Astrocyte (in vitro differentiated cells and primary cell): Measurements from ENCODE around the gene RNF123. TPM values are rescaled to one million over a fixed set of nuclear protein-coding genes. Genes with fewer than 3 reads are reported as not detected.

Experiments used
- DNase-seq: peaks from one replicate; pipeline ENCODE4 v3.0.0-alpha.2; 2010; ENCODE audit warnings: low read depth
- FAIRE-seq: peaks from 2 replicates; lab custom pipeline; 2011; peaks lifted over from hg19 to GRCh38; lab: Jason Lieb, UNC
- H2AFZ ChIP-seq: 2 replicates; pipeline ENCODE4 v1.6.0; 2012; ENCODE audit warnings: low read depth, low read length, inconsistent platforms
- H3K27ac ChIP-seq: 2 replicates; pipeline ENCODE4 v1.5.1; 2011; ENCODE audit warnings: low read depth, low read length, inconsistent platforms
- H3K27me3 ChIP-seq: 2 replicates; pipeline ENCODE4 v1.6.0; 2011; ENCODE audit warnings: low read length, inconsistent platforms; ENCODE audit not compliant: insufficient read depth
- H3K36me3 ChIP-seq: 2 replicates; pipeline ENCODE4 v1.5.1; 2011; ENCODE audit warnings: low read length, inconsistent platforms; ENCODE audit not compliant: insufficient read depth
- H3K4me1 ChIP-seq: 2 replicates; pipeline ENCODE4 v1.5.1; 2011; ENCODE audit warnings: low read length, inconsistent platforms; ENCODE audit not compliant: insufficient read depth
- H3K4me2 ChIP-seq: 2 replicates; pipeline ENCODE4 v1.6.0; 2012; ENCODE audit warnings: low read length, inconsistent platforms
- H3K4me3 ChIP-seq: 2 replicates; pipeline ENCODE4 v1.5.1; 2011; ENCODE audit warnings: low read depth, mild to moderate bottlenecking, low read length, inconsistent platforms; ENCODE audit not compliant: insufficient read depth
- H3K79me2 ChIP-seq: 2 replicates; pipeline ENCODE4 v1.6.0; 2012; ENCODE audit warnings: mild to moderate bottlenecking, low read length, inconsistent platforms; ENCODE audit not compliant: insufficient read depth
- H3K9ac ChIP-seq: 2 replicates; pipeline ENCODE4 v1.6.0; 2012; ENCODE audit warnings: mild to moderate bottlenecking, low read length, inconsistent platforms
- H3K9me3 ChIP-seq: 2 replicates; pipeline ENCODE4 v1.5.1; 2012; ENCODE audit warnings: low read depth, mild to moderate bottlenecking, low read length, inconsistent platforms; ENCODE audit not compliant: insufficient read depth
- H4K20me1 ChIP-seq: 2 replicates; pipeline ENCODE4 v1.6.0; 2012; ENCODE audit warnings: low read length, inconsistent platforms; ENCODE audit not compliant: insufficient read depth
- H3K27ac Mint-ChIP-seq: one replicate; pipeline ENCODE4 v1.8.0; 2021; ENCODE audit warnings: mild to moderate bottlenecking, mixed read lengths; ENCODE audit not compliant: unreplicated experiment
- H3K27me3 Mint-ChIP-seq: one replicate; pipeline ENCODE4 v1.8.0; 2021; ENCODE audit warnings: low read depth, mixed read lengths; ENCODE audit not compliant: unreplicated experiment
- H3K36me3 Mint-ChIP-seq: one replicate; pipeline ENCODE4 v1.8.0; 2021; ENCODE audit warnings: low read depth, mixed read lengths; ENCODE audit not compliant: unreplicated experiment
- H3K4me1 Mint-ChIP-seq: one replicate; pipeline ENCODE4 v1.8.0; 2021; ENCODE audit warnings: low read depth, mixed read lengths; ENCODE audit not compliant: unreplicated experiment
- H3K4me3 Mint-ChIP-seq: one replicate; pipeline ENCODE4 v1.8.0; 2021; ENCODE audit warnings: mild to moderate bottlenecking, moderate library complexity, mixed read lengths; ENCODE audit not compliant: unreplicated experiment
- H3K9me3 Mint-ChIP-seq: one replicate; pipeline ENCODE4 v1.8.0; 2021; ENCODE audit warnings: mild to moderate bottlenecking, mixed read lengths; ENCODE audit not compliant: unreplicated experiment
- CTCF ChIP-seq: IDR thresholded peaks from 2 replicates; pipeline ENCODE4 v1.5.1; 2011; ENCODE audit warnings: low read depth, mild to moderate bottlenecking, inconsistent platforms, low read length, moderate library complexity; ENCODE audit not compliant: insufficient read depth
- EZH2 ChIP-seq: IDR thresholded peaks from 2 replicates; pipeline ENCODE4 v1.6.1; 2012; ENCODE audit warnings: mild to moderate bottlenecking, low read length, inconsistent platforms; ENCODE audit not compliant: insufficient read depth
- total RNA-seq: library from RNA; stranded (reverse); gene quantifications from 2 replicates; pipeline ENCODE4 v1.2.1, GENCODE V29; 2021

RNF123 gene
- total RNA-seq, 1 donor from 2014 or later: 40.9 TPM

GRCh38 chr3:49769926-49770325 is 80.6 kb downstream of the RNF123 start:
- no peak for TF ChIP-seq CTCF
- no peak for TF ChIP-seq EZH2
- Histone ChIP-seq H3K4me2 (no peak overlapping the region), H4K20me1 (peaks cover 59% of the 10 kb centered on the region), H3K4me1 (no peaks in the 10 kb centered on the region), H3K36me3 (no peaks in the 10 kb centered on the region), H3K79me2 (peaks cover 89% of the 10 kb centered on the region), H3K4me3 (no peak overlapping the region), H2AFZ (no peak overlapping the region), H3K9ac (no peak overlapping the region), H3K9me3 (no peaks in the 10 kb centered on the region), H3K27ac (no peak overlapping the region), H3K27me3 (no peaks in the 10 kb centered on the region)
- Mint-ChIP-seq H3K27ac (no peak overlapping the region), H3K9me3 (no peaks in the 10 kb centered on the region), H3K36me3 (peaks cover 2% of the 10 kb centered on the region), H3K4me1 (peaks cover 4% of the 10 kb centered on the region), H3K27me3 (no peaks in the 10 kb centered on the region), H3K4me3 (no peak overlapping the region)
- FAIRE-seq: no peak
- DNase-seq: no peak

Other genes with a start within 250 kb of the RNF123 start
- 64.3 and 84.3 TPM in 2 replicates for gene DAG1, start 219.3 kb upstream of the RNF123 start, total RNA-seq
- 0.75 and 0.86 TPM in 2 replicates for gene BSN, start 135.1 kb upstream of the RNF123 start, total RNA-seq
- 80.8 and 91.2 TPM in 2 replicates for gene APEH, start 15.2 kb upstream of the RNF123 start, total RNA-seq
- gene MST1, start 83 bp upstream of the RNF123 start, total RNA-seq: 9.3 and 15.1 TPM in 2 replicates
- 0.16 TPM in 1 of 2 replicates, not detected in the other for gene AMIGO3, start 30.1 kb downstream of the RNF123 start, total RNA-seq
- gene GMPPB, start 34.4 kb downstream of the RNF123 start, total RNA-seq: 21.4 and 24.6 TPM in 2 replicates
- gene IP6K1, start 97.0 kb downstream of the RNF123 start, total RNA-seq: 34.5 and 38.3 TPM in 2 replicates
- not detected in 2 replicates for gene CDHR4, start 110.3 kb downstream of the RNF123 start, total RNA-seq
- 2.7 and 3.9 TPM in 2 replicates for gene INKA1, start 113.7 kb downstream of the RNF123 start, total RNA-seq
- gene UBA7, start 124.4 kb downstream of the RNF123 start, total RNA-seq: 18.9 and 26.2 TPM in 2 replicates
- 3.2 and 3.4 TPM in 2 replicates for gene TRAIP, start 167.0 kb downstream of the RNF123 start, total RNA-seq
- gene CAMKV, start 180.3 kb downstream of the RNF123 start, total RNA-seq: 0.22 and 0.45 TPM in 2 replicates
- gene MST1R, start 214.3 kb downstream of the RNF123 start, total RNA-seq: 0.46 and 0.57 TPM in 2 replicates
- 12.4 and 15.2 TPM in 2 replicates for gene MON1A, start 240.3 kb downstream of the RNF123 start, total RNA-seq